ENCODE data around the gene FEZ2. TPM values are rescaled to one million over a fixed set of nuclear protein-coding genes. Genes with fewer than 3 reads are reported as not detected.

Gene FEZ2
- total and polyA plus RNA-seq, 2 of the 8 experiments (the other 6 are each of a cell fraction or from before 2014, with no cell fraction given): 7.5 to 16.4 TPM

DNA sequence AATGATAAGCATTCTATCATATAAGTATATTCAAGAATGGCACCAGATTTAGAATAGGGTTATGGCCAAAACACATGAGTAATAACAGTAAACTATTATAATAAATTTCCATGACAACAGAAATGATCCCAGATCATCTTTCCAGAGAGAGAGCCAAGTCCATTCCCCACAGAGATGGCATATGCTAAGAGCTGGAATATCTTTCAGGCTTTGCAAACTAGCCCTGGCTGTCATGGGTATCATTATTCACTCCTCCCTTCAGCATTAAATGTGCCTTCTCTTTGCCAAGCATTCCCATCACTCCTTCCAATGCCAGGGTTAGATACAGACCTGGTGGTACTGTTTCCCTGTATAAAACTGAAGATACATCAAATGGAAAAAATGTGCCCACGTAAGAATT lies 10.9 kb downstream of the FEZ2 start:
- no peak for FAIRE-seq
- no peaks in the 10 kb centered on the region for H3K23me2 ChIP-seq (ENCODE audit: low read depth, low read length)
- CTCF ChIA-PET (ENCODE audit: partially characterized antibody): interaction anchor here (0.6 to 2.3 kb wide), 4 partner anchors 24 to 195 kb away, joined by 3 to 10 read pairs (median 4); no protein-coding TSS in a partner anchor

More for the DNA sequence above, 10.9 kb downstream of the FEZ2 start:
- no peak overlapping the region for H3K4me3 ChIP-seq (ENCODE audit: extremely low read depth in 1 of 4, insufficient read depth in 2 of 4, low read depth in 3 of 4, low read length in 4 of 4)
- POLR2A ChIA-PET (ENCODE audit: partially characterized antibody): interaction anchor here (1.2 kb wide), 1 partner anchor 10 kb away, joined by 6 read pairs; the partner anchor contains the start of gene FEZ2
- H3K23ac ChIP-seq (ENCODE audit: insufficient read length): no peak overlapping the region
- peaks cover 0 to 2% of the 10 kb centered on the region in 2 experiments for H4K20me1 ChIP-seq (replicated peaks in 1 of 2; ENCODE audit: control insufficient read depth in 1 of 2, insufficient read depth in 2 of 2, low read length in 2 of 2)
- H3K9me3 ChIP-seq (ENCODE audit: insufficient read depth in 2 of 2, low read depth in 1 of 2, low read length in 1 of 2): no peaks in the 10 kb centered on the region
- no peak overlapping the region for H3K14ac ChIP-seq (ENCODE audit: insufficient read length)
- H2BK5ac ChIP-seq (ENCODE audit: low read depth, low read length): no peak overlapping the region
- no peak overlapping the region for H2BK12ac ChIP-seq (ENCODE audit: low read depth, low read length)
- no peak overlapping the region for H2AK5ac ChIP-seq (ENCODE audit: low read depth, low read length)
- H3K79me1 ChIP-seq (ENCODE audit: low read depth, low read length): no peaks in the 10 kb centered on the region; the same call in 1 of the 2 replicates
- DNase-seq (ENCODE audit: low read depth in 1 of 2, low spot score in 2 of 2): no peak
- no peak overlapping the region for H3K4me2 ChIP-seq (ENCODE audit: insufficient read depth in 1 of 2, low read depth in 2 of 2, low read length in 2 of 2)
- H3K9ac ChIP-seq (replicated peaks in 1 of 4; ENCODE audit: extremely low read depth in 1 of 4, low read depth in 3 of 4, low read length in 3 of 4): no peak overlapping the region
- no peaks in the 10 kb centered on the region for H3K4me1 ChIP-seq (replicated peaks in 1 of 4; ENCODE audit: control insufficient read depth in 3 of 4, insufficient read depth in 4 of 4, low read length in 3 of 4)
- no peak overlapping the region for H4K8ac ChIP-seq (ENCODE audit: extremely low read depth, insufficient read depth, low read length)
- H3K56ac ChIP-seq (replicated peaks; ENCODE audit: insufficient read length, low read depth, low read length): no peak overlapping the region
- H4K5ac ChIP-seq (ENCODE audit: insufficient read length, low read depth, low read length): no peak overlapping the region
- no peak overlapping the region for H3K4ac ChIP-seq (replicated peaks; ENCODE audit: insufficient read length, low read depth, low read length)
- peaks cover 0 to 1% (median 0%) of the 10 kb centered on the region in 4 experiments; a peak in 1 of 7 replicates for H3K27me3 ChIP-seq (replicated peaks in 1 of 4; ENCODE audit: control insufficient read depth in 3 of 4, extremely low read depth in 1 of 4, insufficient read depth in 3 of 4, low read length in 3 of 4)
- H3K18ac ChIP-seq (ENCODE audit: extremely low read depth, low read length): no peak overlapping the region
- WGBS, 2 experiments (ENCODE audit: extremely low coverage in 1 of 2, insufficient coverage in 1 of 2, insufficient read length in 1 of 2, insufficient replicate concordance in 2 of 2, low coverage in 1 of 2, low lambda C conversion rate in 2 of 2, missing lambda C conversion rate in 1 of 2): 87% methylated on average over 1 of the region's 1 CpG; no CpG with 5 or more reads in 1 of the 2 experiments
- no peak overlapping the region for H2AFZ ChIP-seq (ENCODE audit: low read length)
- no peak overlapping the region for H2BK120ac ChIP-seq (replicated peaks; ENCODE audit: low read depth, low read length)
- H2BK15ac ChIP-seq (ENCODE audit: low read length): no peak overlapping the region
- H2BK20ac ChIP-seq (ENCODE audit: low read length): no peak overlapping the region
- peaks cover 0 to 2% (median under 1%) of the 10 kb centered on the region in 4 experiments; a peak in 3 of 8 replicates for H3K36me3 ChIP-seq (ENCODE audit: control insufficient read depth in 2 of 4, insufficient read depth in 4 of 4, low read length in 3 of 4)
- H4K91ac ChIP-seq (replicated peaks; ENCODE audit: insufficient read length, low read length): no peak overlapping the region
- H3K79me2 ChIP-seq (ENCODE audit: control insufficient read depth in 1 of 2, insufficient read depth in 2 of 2, low read length in 2 of 2): no peaks in the 10 kb centered on the region
- no peak overlapping the region for H3K27ac ChIP-seq (ENCODE audit: low read depth, low read length)
